ENCODE data around the gene ABCB8.

ABCB8 gene

DNA sequence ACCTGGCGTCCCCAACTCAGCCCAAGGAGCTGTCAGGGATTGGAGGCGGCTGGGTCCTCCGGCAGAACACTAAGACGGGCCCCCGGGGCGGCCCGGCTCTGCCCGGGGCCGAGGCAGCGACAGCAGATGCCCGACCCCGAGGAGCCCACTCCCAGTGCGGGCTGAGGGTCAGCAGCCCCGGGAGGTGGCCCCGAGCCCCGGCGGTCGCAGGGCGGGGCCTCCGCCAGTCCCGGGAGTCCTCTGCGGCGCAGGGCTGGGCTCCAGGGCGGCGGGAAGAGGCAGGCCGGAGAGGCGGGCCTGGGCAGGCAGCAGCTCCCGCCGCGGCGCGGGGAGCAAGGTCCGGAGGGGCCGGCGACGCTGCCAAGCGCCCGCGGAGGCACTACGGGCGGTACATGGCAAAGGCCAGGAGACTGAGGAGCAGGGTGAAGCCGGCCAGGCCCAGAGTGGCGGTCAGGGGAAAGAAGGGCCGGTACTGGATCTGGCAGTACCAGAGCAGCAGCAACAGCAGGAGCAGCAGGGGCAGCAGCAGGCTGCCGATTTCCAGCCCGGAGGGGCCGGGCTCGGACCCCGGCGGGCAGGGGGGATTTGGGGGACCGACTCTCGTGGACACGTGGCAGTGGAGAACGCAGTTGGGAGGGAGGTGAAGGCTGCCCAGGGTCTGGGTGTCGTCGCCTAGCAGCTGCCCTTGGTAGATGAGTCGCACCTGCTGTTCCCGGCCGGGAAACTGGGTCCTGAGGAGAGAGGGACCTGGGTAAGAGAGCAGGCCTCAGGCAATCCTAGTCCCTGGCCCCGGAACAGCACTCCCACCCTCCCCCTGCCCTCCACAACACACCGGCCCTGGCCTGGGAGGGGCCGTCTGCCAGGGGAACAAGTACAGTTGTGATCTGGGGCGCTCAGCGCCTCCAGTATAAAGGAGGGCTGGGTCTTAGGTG, 53.2 kb downstream of the ABCB8 start:
- peak overlapping the region; percentile 35 to 76 for H3K4me3 ChIP-seq (replicated peaks in 1 of 2; ENCODE audit: low read depth in 2 of 2, low read length in 2 of 2)
- peak in 1 of 2 donors; percentile 34 for DNase-seq (ENCODE audit: low read depth in 2 of 2)
- TF ChIP-seq CTCF (IDR thresholded peaks at IDR 0.05; ENCODE audit: low read depth, low read length) = no peak

GRCh38 chr7:151082141-151083070, 54.2 kb downstream of the ABCB8 start:
- no peak for TF ChIP-seq CTCF (IDR thresholded peaks at IDR 0.05; ENCODE audit: low read depth, low read length)
- DNase-seq (ENCODE audit: low read depth in 2 of 2) = no peak
- H3K4me3 ChIP-seq (replicated peaks in 1 of 2; ENCODE audit: low read depth in 2 of 2, low read length in 2 of 2) = peak overlapping the region; percentile 73 to 76

GRCh38 chr7:151083071-151083823, 55.0 kb downstream of the ABCB8 start, which contains the start of gene TMUB1:
TSS of gene TMUB1 (minus strand) at chr7:151083493. CDS start at chr7:151082563, 930 bp downstream.
- no peak for TF ChIP-seq CTCF (IDR thresholded peaks at IDR 0.05; ENCODE audit: low read depth, low read length)
- DNase-seq (ENCODE audit: low read depth in 2 of 2) = peak; percentile 46 to 61
- peak within 1 kb of the TSS; percentile 73 to 76 for H3K4me3 ChIP-seq (replicated peaks in 1 of 2; ENCODE audit: low read depth in 2 of 2, low read length in 2 of 2)

- TF ChIP-seq CTCF (IDR thresholded peaks at IDR 0.05; ENCODE audit: low read depth, low read length) = no peak
- peak overlapping the region; percentile 73 to 76 for H3K4me3 ChIP-seq (replicated peaks in 1 of 2; ENCODE audit: low read depth in 2 of 2, low read length in 2 of 2)
- no peak for DNase-seq (ENCODE audit: low read depth in 2 of 2)
Observed at GRCh38 chr7:151083824-151084160, 55.5 kb downstream of the ABCB8 start.

- H3K4me3 ChIP-seq (replicated peaks in 1 of 2; ENCODE audit: low read depth in 2 of 2, low read length in 2 of 2) = peak overlapping the region in 1 of 2 donors; percentile 53
- DNase-seq (ENCODE audit: low read depth in 2 of 2) = peak in 1 of 2 donors; percentile 37
Observed at GRCh38 chr7:151085329-151085690, 57.1 kb downstream of the ABCB8 start.

More at GRCh38 chr7:151085329-151085690, 57.1 kb downstream of the ABCB8 start:
- no peak for TF ChIP-seq CTCF (IDR thresholded peaks at IDR 0.05; ENCODE audit: low read depth, low read length)
